Cardiac fibroblast (primary cell): ENCODE results near the gene ADAMTS15.
A peak's percentile ranks its signal among the peaks of the same experiment; 100 is the strongest.

Experiments used
- DNase-seq, 2 donors: peaks; one replicate each; pipeline versions ENCODE4 v3.0.0 to v3.0.0-alpha.2; 2010; ENCODE audit warnings: low read depth in 2 of 2
- H3K4me3 ChIP-seq, 2 donors: replicated peaks in 1 of 2; 1 replicate in 1 of 2; 2 replicates in 1 of 2; pipeline ENCODE4 v1.5.1; 2011; ENCODE audit warnings: low read depth in 2 of 2, low read length in 2 of 2, mild to moderate bottlenecking in 2 of 2, moderate library complexity in 1 of 2
- CTCF ChIP-seq: IDR thresholded peaks from one replicate; pipeline ENCODE4 v1.5.1; 2011; ENCODE audit warnings: low read depth, mild to moderate bottlenecking, low read length, inconsistent platforms

The ADAMTS15 gene

DNA sequence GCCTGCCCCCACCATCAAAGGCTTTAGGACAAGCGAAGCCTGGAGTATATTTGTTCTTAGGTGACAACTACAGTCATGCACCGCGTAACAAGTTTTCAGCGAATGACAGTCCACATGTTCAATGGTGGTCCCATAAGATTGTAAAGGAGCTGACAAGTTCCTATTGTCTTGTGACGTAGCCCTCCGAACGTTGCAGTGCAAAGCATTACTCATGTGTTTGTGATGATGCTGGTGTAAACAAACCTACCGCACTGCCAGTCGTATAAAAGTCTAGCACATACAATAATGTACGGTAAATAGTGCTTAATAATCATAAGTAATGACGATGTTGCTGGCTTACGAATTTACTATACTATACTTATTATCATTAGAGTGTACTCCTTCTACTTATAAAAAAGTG is 41.3 kb downstream of the ADAMTS15 start:
- DNase-seq: no peak
- no peak for TF ChIP-seq CTCF
- H3K4me3 ChIP-seq: no peak overlapping the region

DNA sequence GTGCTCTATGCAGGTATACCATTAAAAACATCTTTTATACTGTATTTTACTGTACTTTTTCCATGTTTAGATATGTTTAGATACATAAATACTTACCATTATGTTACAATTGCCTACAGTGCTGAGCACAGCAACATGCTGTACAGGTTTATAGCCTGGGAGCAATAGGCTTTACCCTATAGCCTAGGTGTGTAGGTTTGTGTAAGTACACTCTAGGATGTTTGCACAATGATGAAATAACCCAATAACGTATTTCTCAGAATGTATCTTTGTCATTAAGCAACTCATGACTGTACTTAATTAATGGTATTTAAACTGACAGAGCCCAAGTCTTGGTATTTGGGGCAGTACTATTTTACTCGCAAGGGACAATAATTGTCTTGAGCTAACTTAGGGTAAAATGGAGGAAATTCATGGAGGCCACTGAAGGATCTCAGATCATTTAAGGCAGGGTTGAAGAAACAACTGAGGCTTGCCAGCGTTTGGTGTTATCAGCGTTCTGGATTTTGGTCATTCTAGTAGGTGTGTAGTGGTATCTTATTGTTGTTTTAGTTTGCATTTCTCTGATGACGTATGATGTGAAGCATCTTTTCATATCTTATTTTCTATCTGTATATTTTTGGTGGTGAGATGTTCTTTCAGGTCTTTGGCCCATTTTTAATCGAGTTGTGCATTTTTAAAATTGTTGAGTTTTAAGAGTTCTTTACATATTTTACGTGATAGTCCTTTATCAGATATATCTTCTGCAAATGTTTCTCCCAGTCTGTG is 42.4 kb downstream of the ADAMTS15 start:
- TF ChIP-seq CTCF: no peak
- H3K4me3 ChIP-seq: no peak overlapping the region
- no peak for DNase-seq

DNA sequence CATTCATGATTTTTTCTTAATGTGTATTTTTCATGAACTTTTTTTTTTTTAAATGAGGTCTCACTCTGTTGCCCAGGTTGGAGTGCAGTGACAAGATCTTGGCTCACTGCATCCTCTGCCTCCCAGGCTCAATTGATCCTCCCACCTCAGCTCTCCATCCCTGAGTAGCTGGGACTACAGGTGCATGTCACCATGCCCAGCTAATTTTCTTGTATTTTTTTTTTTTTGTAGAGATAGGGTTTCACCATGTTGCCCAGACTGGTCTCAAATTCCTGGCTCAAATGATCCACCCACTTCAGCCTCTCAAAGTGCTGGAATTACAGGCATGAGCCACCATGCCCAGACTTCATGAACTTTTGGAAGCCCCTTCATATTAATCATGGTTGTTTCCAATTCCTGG is 49.7 kb downstream of the ADAMTS15 start:
- no peak for TF ChIP-seq CTCF
- DNase-seq: no peak
- no peak overlapping the region for H3K4me3 ChIP-seq

DNA sequence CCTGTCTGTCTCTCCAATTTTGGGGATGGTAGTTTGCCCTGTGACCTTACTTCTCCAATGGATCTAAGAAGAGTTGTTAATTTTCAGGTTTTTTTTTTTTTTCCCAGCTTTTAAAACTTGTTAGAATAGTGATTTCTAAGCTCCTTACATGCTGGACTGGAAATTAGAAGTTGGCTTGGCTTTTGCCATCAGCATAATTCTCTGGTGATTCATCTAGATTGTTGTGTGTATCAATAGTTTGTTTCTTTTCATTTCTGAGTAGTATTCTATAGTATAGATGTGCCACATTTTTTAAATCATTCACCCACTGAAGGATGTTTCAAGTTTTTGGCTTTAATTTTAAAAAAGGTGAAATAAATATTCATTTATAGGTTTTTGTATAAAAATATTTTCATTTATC is 51.4 kb downstream of the ADAMTS15 start:
- no peak for TF ChIP-seq CTCF
- no peak overlapping the region for H3K4me3 ChIP-seq
- DNase-seq: peak in 1 of 2 donors; percentile 23

GRCh38 chr11:130504317-130504716 is 55.9 kb downstream of the ADAMTS15 start:
- DNase-seq: no peak
- TF ChIP-seq CTCF: no peak
- no peak overlapping the region for H3K4me3 ChIP-seq

DNA sequence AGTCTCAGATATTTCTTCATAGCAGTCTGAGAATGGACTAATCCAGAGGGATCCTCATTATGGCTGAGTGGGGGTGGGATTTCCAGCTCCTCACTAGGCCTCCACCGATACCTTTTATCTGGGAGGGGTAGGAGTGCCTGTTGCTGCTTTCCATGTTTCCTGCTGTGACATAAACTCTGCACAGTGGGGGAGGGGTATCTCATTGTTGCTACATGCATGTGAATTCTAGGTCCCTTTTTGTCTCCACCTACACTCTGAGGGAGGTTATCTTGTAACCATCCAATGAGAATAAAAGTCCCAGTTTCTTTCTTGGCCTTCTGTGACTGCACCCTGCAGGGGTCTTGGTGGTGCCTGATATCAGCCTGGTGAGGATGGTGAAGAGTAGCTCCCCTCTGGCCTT is 60.5 kb downstream of the ADAMTS15 start:
- TF ChIP-seq CTCF: no peak
- DNase-seq: no peak

DNA sequence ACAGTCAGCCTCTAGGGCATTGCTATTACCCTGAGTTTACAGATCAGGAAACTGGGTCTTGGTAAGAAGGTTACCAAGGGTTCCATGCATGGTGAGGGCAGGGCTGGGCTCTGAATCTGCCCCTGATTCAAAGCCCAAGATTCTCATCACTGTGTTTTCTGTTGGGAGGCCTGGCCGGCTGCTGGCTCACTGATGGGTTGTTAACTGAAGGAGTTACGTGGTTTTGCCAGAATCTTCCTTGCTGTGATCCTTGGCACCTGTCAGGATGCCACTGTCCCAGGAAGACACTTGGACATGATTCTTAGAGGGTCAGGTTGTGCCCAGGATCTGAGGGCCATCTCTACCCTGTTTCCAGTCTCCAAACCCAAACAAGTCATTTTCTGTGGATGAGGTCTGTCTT is 61.5 kb downstream of the ADAMTS15 start:
- no peak for DNase-seq
- TF ChIP-seq CTCF: no peak
- H3K4me3 ChIP-seq: no peak overlapping the region

More for the DNA sequence above, 60.5 kb downstream of the ADAMTS15 start:
- H3K4me3 ChIP-seq: no peak overlapping the region
